ENCODE measurements around the gene CST11.
"Not testable (repeated sequence)": the region's sequence is repeated elsewhere in the genome, so short reads cannot be mapped to it uniquely, and the experiment has no call there.

The CST11 gene, protein sequence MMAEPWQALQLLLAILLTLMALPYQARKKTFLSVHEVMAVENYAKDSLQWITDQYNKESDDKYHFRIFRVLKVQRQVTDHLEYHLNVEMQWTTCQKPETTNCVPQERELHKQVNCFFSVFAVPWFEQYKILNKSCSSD

DNA sequence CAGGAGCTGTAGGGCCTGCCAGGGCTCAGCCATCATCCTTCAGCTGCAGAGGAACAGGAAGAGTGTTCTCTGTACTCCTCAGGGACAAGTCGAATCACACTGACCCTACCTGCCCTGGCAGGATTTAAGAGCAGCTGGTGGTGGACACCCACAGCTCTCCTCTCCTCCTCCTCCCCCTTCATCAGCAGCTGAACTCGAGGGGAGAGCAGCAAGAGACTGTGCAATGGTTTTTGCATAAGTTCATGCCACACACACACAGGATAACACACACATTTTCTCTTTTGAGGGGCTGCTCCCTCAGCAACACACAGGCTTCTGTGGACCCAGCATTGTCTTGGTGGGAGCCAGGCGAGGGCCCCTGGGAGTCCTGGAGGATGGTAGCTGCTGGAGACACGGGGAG lies at the start of gene CST11:
TSS of gene CST11 (minus strand) at position 101 of the 400 bp plus-strand sequence. CDS start at position 36, 65 bp downstream.
- DNase-seq (ENCODE audit: low spot score), result no peak

DNA sequence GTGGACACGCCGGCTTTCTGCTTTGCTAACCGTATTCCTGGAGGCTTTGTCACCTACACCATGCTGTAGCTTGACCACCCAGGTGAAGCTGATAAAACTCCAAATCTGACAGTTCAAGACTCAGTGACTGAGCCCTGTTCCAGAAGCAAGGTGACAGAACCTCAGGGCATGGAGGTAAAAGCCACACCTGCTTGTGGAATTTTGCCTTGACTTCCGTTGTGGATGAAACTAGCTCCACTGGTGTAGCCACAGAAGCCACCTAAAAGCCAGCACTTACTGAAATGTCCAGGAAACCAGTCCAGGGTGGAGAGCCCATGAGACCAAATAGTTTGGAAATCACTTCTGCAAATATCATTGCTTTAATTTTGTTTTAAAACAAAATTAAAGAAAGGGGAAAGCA lies 49.2 kb upstream of the CST11 start:
- DNase-seq (ENCODE audit: low spot score), result no peak

DNA sequence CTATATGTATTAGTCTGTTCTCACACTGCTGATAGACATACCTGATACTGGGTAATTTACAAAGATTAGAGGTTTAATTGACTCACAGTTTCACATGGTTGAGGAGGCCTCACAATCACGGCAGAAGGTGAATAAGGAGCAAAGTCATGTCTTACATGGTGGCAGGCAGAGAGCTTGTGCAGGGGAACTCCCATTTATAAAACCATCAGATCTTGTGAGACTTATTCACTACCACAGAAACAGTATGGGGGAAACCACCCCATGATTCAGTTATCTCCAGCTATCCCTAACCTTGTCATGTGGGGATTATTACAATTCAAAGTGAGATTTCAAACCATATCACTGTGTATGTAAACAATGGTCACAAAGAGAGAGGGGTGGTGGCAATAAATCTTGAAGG lies 44.9 kb upstream of the CST11 start:
- DNase-seq (ENCODE audit: low spot score), result no peak

DNA sequence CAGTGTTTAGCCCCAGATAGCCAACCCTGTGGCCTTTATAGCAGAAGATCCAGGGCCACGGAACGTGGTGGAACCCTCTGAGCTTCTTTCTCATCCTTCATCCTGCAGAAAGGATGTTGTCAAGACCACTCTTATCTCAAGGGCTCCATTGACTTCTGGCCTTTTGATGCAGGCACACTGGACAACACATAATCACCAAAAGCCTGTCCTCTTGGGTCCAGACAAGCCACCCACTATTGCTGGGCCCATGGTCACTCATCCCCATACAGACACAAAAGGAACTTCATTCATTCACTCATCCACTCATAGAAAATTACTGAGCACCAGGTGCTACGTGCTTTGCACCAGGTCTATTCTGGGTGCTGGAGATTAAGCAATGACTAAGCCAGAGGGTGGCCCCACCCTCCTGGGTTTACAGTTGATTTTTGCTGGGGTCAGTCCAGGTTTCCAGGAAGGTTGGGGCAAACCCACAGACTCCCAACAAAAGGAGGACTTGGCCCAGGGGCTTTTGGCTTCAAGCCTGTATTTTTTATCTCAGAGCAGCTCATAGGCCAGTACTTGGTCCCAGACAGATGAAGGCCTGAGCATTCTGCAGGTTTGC lies 40.6 kb upstream of the CST11 start:
- no peak for DNase-seq (ENCODE audit: low spot score)

DNA sequence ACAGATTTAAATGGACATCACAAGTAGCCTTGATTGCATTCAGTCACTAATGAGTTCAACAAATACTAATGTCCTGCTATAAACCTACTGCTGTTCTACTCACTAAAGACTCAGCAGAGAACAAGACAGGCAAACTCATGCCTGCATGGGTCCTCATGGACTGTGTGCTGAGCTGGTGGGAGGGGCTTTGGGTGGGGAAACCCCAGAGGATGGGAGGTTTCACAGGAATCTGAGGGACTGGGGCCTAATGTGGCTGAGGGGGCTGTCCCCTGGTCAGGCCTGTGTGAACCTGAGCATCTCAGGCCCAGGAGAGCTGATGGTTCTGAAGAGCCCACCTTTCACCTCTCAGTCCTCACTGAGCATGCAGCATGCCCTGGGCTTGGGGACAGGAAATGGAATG lies 39.6 kb upstream of the CST11 start:
- DNase-seq (ENCODE audit: low spot score), result no peak

DNA sequence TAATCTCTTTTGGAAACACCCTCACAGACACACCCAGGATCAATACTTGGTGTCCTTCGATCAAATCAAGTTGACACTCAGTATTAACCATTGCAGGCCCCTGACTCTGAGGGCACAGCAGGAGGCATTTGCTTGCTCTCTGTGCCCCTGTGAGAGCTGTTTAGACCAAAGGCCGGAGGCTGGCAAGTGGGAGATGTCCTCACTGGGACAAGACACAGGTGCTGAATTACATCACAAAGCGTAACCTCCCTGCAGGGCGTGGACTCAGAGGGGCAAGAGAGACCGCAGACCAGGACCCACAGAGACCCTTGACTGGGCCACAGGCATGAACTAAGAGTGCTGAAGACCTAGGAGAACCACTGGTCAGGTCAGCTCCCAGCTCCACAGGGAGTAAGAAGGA lies 38.1 kb upstream of the CST11 start, which contains the start of gene CST8:
TSS of gene CST8 (plus strand) at position 301 of the 400 bp plus-strand sequence. CDS start 551 bp downstream, outside the sequence.
- no peak for DNase-seq (ENCODE audit: low spot score)

DNA sequence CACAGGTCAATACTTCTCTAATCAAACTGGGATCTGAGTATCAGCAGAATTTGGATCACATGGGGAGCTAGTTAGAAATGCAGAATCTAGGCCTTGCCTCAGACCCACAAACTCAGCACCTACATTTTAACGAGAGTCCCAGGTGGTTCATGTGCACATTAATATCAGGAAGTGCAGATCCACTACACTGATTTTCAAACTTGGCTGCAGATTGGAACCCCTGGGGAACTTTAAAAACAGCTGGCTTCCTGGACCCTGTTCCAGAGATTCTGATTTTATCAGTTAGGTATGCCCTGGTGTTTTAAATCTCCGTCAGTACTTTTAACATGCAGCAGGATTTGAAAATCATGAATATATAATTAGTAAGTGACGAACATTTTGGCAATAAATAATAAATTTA lies 36.3 kb upstream of the CST11 start:
- no peak for DNase-seq (ENCODE audit: low spot score)

DNA sequence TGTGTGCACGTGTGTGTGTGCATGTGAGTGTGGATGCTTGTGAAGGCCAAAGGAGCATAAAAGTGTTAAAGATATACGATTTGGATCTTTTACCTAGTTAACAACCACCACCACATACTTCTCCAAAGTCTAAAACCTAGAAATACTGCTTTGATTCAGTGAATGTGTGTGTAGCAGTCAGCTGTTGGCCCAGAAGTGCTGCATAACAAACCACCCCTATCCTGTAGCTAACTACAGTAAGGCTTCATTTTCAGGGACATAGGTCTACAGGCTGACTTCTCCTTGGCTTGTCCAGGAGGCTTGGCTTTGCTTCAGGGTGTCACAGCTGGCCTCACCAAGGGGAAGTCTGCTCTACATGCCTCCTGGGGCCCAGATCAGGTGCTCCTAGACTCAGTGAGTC lies 35.8 kb upstream of the CST11 start:
- no peak for DNase-seq (ENCODE audit: low spot score)

DNA sequence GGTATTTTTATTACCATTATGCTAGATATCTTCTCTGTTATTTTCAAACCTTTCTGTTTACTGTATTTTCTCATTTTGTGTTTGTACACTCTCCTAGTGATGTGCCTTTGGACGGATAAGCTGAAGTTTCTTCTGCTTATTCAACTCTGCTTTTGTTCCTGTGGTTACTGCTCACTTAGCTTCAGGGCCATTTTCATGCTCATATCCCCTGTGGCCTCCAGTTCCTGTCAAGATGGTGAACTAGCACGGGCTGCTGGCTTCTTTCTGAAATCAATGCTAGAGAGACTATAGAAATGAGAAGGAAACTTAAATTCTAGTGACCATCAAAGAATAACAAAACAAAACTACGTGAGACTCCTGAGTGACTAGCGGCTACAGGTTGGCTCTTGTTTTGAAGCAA lies 31.4 kb upstream of the CST11 start:
- no peak for DNase-seq (ENCODE audit: low spot score)

DNA sequence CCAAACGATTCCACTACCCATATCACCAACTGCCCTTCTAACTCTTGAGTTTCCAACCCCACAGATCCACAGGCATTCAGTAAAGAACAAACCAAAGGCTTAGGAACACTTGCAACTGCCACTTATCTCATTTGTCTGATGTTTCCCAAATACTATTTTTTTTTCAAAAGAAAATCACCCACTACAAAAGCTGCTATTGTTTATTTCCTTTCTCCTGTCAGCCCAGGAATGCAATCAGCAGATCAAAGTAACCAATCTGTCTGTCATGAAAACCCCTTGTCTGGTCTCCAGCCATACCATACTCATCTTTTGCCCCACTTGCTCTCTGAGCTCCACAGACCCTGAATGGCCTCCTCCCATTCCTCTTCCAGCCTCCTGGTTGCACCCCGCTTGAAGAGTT lies 29.5 kb upstream of the CST11 start:
- DNase-seq (ENCODE audit: low spot score), result no peak

DNA sequence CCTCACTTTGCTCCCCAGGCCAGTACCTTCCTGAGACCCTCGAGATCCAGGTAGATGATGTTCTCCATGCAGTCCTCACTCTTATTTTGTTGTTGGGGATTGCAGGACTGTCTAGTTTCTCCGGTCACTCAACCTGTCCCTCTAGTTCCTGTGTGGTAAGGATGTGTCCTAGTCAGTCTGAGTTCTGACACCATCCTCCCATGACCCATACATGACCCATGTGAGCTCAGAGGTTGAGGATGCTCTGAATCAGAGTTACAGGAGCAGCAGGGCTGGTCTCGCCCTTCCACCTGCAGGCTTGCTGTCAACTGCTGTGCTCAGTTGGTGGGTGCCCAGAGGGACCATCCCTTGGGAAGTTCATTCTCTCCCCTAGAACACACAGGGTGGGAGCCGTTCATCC lies 26.4 kb upstream of the CST11 start:
- no peak for DNase-seq (ENCODE audit: low spot score)

DNA sequence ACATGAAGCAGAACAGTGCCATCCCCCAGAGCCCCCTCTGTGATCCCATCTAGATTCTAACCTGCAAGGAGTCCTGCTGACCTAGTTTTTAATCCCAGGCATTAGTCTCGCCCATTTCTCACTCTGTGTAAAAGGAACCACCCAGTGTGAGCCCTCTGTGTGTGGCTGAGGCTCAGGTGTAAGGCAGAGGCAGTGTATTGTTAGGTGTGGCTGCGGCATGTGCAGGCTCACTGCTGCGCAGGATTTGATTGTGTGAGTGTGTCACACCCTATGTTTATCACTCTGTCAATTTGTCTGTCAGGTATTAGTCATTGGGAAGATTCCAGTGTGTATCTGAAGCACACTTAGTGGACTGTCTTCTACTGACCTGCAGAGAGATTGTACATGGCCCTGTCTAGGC lies 24.5 kb upstream of the CST11 start:
- DNase-seq (ENCODE audit: low spot score), result no peak

DNA sequence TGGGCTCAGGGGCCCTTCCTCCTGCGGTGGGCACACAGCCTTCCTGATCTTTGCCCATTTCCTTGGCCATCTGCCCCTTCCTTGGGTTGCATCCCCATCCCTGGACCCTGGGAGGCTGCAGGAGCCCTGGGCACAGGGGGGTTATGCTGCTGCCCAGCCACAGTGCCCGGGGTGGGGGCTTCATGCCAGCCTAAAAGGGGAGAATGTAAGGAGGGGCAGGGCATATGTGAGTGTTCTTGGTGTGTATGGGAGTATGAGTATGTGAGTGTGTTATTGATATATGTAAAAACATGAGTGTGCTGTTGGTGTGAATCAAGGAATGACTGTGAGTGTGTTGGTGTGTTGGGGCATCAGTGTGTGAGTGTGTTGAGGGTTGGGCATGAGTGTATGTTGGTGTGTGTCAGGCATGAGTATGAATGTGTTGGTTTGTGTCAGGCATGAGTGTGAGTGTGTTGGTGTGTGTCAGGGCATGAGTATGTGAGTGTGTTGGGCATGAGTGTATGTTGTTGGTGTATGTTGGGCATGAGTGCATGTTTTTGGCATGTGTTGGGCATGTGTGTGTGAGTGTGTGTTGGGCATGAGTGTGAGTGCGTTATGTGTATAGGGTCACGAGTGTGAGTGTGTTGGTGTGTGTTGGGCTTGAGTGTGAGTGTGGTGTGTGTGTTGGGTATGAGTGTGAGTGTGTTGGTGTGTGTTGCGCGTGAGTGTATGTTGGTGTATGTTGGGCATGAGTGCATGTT lies 23.5 kb upstream of the CST11 start:
- no peak for DNase-seq (ENCODE audit: low spot score)

DNA sequence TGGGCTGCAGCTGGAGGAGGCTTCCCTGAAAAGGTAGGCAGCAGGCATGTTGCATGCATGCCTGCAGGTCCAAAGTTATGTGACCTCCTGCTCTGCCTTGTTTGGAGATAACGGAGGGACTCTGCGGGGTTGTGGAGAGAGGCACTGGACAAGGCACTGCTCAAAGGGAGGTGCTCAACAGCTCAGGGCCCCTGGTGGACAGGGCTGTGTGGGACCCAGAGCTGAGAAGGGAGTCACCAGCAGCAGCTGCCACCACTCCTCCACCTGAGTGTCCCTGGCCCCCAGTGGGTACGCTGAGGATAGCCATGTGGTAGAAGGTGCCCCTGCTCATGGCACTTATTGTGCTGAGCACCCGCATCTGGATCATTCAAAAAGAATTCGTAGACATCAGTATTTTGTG lies 22.7 kb upstream of the CST11 start:
- no peak for DNase-seq (ENCODE audit: low spot score)

DNA sequence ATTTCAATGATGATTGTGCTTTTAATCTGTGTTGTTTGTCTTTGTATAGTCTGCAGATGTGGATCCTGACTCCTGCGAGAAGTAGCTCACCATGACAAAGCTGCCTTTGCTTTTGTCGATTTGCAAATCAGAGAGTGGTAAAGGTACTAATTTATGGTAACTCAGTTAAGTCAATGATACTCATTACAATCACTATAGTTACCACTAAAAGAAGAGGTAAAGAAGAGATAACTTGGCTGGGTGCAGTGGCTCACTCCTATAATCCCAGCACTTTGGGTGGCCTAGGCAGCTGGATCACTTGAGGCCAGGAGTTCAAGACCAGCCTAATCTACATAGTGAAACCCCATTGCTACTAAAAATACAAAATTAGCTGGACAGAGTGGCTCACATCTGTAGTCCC lies 20.6 kb upstream of the CST11 start:
- DNase-seq (ENCODE audit: low spot score), result not testable (repeated sequence)

DNA sequence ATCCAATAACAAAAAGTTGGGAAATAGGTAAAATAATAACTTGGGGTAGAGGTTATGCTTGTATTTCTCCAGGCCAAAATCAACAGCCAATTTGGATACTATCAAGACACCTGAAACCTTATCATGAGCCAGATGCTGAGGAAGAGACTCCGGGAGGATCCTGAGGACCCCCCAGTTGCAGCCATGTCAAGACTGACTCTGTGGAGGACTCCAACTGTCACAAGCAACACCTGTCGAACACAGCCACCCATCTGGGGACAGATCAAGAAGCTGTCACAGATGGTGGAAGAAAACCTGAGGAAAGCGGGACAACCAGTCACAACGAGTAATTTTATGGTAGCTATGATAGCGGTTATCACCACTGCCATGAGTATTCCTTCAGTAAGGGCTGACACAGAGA lies 19.6 kb upstream of the CST11 start:
- not testable (repeated sequence) for DNase-seq (ENCODE audit: low spot score)

DNA sequence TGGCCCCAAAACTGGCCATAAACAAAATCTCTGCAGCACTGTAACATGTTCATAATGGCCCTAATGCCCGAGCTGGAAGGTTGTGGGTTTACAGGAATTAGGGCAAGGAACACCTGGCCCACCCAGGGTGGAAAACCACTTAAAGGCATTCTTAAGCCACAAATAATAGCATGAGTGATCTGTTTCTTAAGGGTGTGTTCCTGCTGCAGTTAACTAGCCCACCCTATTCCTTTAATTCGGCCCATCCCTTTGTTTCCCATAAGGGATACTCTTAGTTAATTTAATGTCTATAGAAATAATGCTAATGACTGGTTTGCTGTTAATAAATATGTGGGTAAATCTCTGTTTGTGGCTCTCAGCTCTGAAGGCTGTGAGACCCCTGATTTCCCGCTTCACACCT lies 14.3 kb upstream of the CST11 start:
- DNase-seq (ENCODE audit: low spot score), result not testable (repeated sequence)

DNA sequence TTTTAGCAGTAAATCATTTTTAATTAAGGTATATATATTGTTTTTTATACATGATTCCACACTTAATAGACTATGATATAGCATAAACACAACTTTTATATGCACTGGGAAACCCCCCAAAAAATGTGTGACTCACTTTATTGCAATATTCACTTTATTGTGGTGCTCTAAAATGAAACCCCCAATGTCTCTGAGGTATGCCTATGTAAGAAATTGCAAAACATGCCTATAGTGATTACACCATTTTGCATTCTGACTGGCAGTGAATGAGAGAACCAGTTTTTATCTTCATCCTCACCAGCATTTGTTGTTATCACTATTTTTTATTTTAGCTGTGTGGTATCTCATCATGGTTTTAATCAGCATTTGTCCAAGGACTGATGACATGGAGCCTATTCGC lies 8.5 kb upstream of the CST11 start:
- DNase-seq (ENCODE audit: low spot score), result no peak

DNA sequence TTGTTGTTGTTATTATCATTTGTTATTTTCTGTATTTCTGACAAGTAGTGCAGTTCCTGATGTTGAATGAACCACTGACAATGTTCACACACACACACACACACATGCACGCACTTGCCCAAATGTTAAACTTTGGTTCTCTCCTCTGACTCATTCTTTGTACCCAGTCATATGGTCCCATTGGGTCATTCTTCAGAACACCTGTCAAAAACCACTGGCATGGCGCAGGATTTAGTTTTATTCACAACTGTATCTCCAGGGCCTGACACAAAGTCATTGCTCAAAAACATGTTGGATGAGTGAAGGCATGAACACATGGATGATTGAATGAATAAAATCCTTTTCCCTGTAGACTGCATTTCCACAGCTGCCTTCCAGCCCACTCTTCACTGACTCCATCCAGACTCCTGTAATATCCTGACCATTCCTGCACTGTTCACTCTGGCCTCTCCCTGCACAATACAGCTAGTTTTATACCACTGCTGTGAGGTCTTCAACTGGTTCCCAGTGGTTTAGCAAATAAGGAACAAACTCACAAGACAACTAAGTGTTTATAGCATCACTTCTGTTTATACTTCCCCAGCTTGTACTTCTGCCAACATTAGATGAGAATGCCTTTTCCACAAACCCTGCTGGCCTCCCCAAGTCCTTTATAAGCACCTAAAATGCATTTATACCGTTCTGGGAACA lies 6.9 kb upstream of the CST11 start:
- no peak for DNase-seq (ENCODE audit: low spot score)

DNA sequence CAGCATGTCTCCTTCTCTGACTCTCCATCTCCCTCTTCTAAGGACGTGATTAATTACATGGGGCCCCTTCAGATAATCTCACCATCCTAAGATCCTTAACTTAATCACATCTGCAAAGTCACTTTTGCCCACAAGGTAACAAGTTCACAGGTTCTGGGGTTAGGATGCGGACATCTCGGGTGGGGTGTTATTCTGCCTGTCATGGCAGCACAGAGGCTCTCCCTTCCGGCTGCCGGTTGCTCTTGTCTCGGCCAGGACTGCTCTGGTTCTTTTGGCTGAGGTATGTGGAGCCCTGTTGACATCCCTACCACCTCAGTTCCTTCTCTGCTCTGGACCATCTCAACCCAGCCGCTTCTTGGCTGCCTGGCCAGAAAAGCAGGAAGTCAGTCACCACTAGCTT lies 4.2 kb upstream of the CST11 start:
- DNase-seq (ENCODE audit: low spot score), result no peak

DNA sequence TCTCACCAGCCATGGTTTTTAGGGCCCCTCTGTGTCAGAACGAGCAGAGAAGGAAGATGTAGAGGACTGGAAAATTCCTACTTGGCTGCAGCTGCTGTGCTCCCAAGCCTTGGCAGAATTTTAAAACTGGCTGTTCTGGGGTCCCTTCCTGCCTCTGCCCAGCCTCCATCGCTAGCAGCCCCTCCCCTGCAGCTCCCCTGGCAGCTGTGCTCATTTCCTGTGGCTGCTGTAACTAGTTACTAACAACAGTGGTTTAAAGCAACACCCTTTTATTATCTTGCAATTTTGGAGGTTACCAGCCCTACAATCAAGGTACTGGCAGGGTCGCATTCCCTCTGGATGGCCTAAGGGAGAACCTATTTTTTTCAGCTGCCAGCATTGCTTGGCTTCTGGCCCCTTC lies 3.7 kb upstream of the CST11 start:
- no peak for DNase-seq (ENCODE audit: low spot score)

DNA sequence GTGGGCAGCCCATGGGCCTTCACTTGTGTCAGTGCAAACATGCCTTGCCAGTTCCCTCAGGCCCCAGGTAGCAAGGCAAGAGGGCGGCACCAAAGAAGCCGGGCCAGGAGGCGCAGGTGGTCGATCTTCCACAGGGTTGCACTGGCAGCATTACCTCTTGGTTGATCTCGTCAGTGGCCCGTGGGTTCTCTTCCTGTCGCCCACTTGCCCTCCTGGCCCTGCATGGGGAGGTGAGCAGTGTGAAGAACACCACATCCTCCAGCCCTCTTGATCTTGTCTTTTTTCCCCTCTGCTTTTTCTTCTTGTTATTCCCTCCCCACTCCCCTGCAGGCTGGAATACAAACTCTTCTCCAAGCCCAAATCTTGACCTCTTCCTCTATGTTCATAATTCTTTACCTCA lies 3.0 kb upstream of the CST11 start:
- DNase-seq (ENCODE audit: low spot score), result no peak

DNA sequence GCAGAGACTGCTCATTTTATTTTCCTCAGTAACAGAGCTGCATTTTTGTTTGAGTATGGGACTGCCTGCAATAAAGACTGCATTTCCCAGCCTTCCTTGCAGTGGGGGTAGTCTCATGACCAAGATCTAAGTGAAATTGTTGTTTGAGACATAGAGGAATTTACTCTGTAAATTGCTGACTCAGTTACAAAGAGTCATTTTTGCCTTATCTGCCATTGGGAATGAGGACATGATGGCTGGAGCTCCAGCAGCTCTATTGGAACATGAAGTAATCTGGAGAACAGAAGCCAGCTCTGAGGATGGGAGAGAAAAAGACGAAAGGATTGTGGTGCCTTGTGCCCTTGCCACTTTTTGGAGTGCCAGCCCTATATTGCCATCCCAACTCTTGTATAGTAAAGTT lies 2.1 kb upstream of the CST11 start:
- DNase-seq (ENCODE audit: low spot score), result no peak
